ENCODE results near the gene VWF.

The VWF gene

GRCh38 chr12:5952031-5952430, 172.4 kb downstream of the VWF start:
- no peak for DNase-seq (ENCODE audit: low spot score)
- TF ChIP-seq, protein P1, sequence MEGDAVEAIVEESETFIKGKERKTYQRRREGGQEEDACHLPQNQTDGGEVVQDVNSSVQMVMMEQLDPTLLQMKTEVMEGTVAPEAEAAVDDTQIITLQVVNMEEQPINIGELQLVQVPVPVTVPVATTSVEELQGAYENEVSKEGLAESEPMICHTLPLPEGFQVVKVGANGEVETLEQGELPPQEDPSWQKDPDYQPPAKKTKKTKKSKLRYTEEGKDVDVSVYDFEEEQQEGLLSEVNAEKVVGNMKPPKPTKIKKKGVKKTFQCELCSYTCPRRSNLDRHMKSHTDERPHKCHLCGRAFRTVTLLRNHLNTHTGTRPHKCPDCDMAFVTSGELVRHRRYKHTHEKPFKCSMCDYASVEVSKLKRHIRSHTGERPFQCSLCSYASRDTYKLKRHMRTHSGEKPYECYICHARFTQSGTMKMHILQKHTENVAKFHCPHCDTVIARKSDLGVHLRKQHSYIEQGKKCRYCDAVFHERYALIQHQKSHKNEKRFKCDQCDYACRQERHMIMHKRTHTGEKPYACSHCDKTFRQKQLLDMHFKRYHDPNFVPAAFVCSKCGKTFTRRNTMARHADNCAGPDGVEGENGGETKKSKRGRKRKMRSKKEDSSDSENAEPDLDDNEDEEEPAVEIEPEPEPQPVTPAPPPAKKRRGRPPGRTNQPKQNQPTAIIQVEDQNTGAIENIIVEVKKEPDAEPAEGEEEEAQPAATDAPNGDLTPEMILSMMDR (IDR thresholded peaks at IDR 0.05) = no peak
- Histone ChIP-seq H3K4me3 (no peak overlapping the region), H3K27ac (no peak overlapping the region)

GRCh38 chr12:5948696-5949095, 175.8 kb downstream of the VWF start:
- TF ChIP-seq, protein P1 (IDR thresholded peaks at IDR 0.05) = no peak
- Histone ChIP-seq H3K27ac (no peak overlapping the region), H3K4me3 (no peak overlapping the region)
- no peak for DNase-seq (ENCODE audit: low spot score)

GRCh38 chr12:5947006-5947405, 177.5 kb downstream of the VWF start:
- DNase-seq (ENCODE audit: low spot score) = no peak
- TF ChIP-seq, protein P1 (IDR thresholded peaks at IDR 0.05) = no peak
- no peak overlapping the region for H3K4me3 ChIP-seq
- no peak overlapping the region for H3K27ac ChIP-seq

DNA sequence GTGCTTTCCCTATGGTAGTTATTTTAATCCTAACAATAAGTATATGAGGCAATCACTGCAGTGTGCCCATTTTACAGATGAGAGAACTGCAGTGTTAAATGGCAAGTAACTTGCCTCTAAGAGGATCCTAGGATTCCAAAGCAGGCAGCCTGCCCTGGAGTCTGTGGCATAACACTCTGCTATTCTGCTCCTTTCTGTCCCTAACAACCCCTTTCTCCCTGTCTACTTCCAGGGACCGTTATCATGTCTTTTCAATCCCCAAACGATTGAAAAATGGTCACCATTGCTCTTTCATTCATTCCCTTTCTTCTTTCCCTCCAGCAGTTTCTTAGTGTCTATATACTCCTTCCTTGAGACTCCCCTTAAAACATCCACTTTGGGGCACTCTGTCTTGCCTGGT, 178.1 kb downstream of the VWF start:
- H3K27ac ChIP-seq = no peak overlapping the region
- TF ChIP-seq, protein P1 (IDR thresholded peaks at IDR 0.05) = no peak
- DNase-seq (ENCODE audit: low spot score) = no peak
- no peak overlapping the region for H3K4me3 ChIP-seq

- TF ChIP-seq, protein P1 (IDR thresholded peaks at IDR 0.05) = no peak
- H3K4me3 ChIP-seq = peak within 1 kb of the TSS; percentile 73
These were observed 179.1 kb downstream of the VWF start, which contains the start of gene ANO2 for GRCh38 chr12:5945071-5946008. ANO2 (minus strand) TSS chr12:5945259; CDS start chr12:5945217, 42 bp downstream.

GRCh38 chr12:5944688-5945070, 179.8 kb downstream of the VWF start:
- TF ChIP-seq, protein P1 (IDR thresholded peaks at IDR 0.05) = no peak

More at GRCh38 chr12:5945071-5946008, 179.1 kb downstream of the VWF start, which contains the start of gene ANO2:
- no peak for DNase-seq (ENCODE audit: low spot score)
- H3K27ac ChIP-seq = no peak within 1 kb of the TSS

GRCh38 chr12:5944053-5944452, 180.4 kb downstream of the VWF start:
- no peak for DNase-seq (ENCODE audit: low spot score)
- TF ChIP-seq, protein P1 (IDR thresholded peaks at IDR 0.05) = no peak
- H3K4me3 ChIP-seq = no peak overlapping the region

More at GRCh38 chr12:5944688-5945070, 179.8 kb downstream of the VWF start:
- peak overlapping the region; percentile 73 for H3K4me3 ChIP-seq
- no peak overlapping the region for H3K27ac ChIP-seq
- DNase-seq (ENCODE audit: low spot score) = no peak

More at GRCh38 chr12:5944053-5944452, 180.4 kb downstream of the VWF start:
- H3K27ac ChIP-seq = no peak overlapping the region
